DOHH2 (cell line): ENCODE results near the gene TXNIP.

ENCODE experiments used
- H3F3A ChIP-seq: fragments of 200-600 bp; sonication (generic), shearing (Covaris generic); 2 replicates; pipeline ENCODE4 v1.6.0; 2016; ENCODE audit warnings: antibody characterized with exemption, mild to moderate bottlenecking; ENCODE audit not compliant: control insufficient read depth, insufficient read depth
- H3K27ac ChIP-seq: fragments of 200-600 bp; sonication (generic); 2 replicates; pipeline ENCODE4 v1.5.1; 2014; ENCODE audit warnings: low read depth, mild to moderate bottlenecking, low read length, moderate library complexity
- H3K27me3 ChIP-seq: fragments of 200-600 bp; sonication (generic); 2 replicates; pipeline ENCODE4 v1.6.1; 2014; ENCODE audit warnings: mild to moderate bottlenecking, low read length, mixed read lengths; ENCODE audit not compliant: control insufficient read depth
- H3K36me3 ChIP-seq: fragments of 200-600 bp; sonication (generic); 2 replicates; pipeline ENCODE4 v1.6.1; 2014; ENCODE audit warnings: mild to moderate bottlenecking, low read length, moderate library complexity, mixed read lengths; ENCODE audit not compliant: control insufficient read depth
- H3K4me1 ChIP-seq: fragments of 200-600 bp; sonication (generic); 2 replicates; pipeline ENCODE4 v1.6.1; 2014; ENCODE audit warnings: mild to moderate bottlenecking, low read length, mixed read lengths; ENCODE audit not compliant: control insufficient read depth
- H3K4me2 ChIP-seq: fragments of 200-600 bp; sonication (generic); 2 replicates; pipeline ENCODE4 v1.6.0; 2014; ENCODE audit warnings: mild to moderate bottlenecking, low read length, moderate library complexity
- H3K4me3 ChIP-seq: fragments of 200-600 bp; sonication (generic); 2 replicates; pipeline ENCODE4 v1.5.1; 2014; ENCODE audit warnings: mild to moderate bottlenecking, low read length, mixed read lengths
- H3K79me2 ChIP-seq: fragments of 200-600 bp; sonication (generic); 2 replicates; pipeline ENCODE4 v1.6.1; 2014; ENCODE audit warnings: mild to moderate bottlenecking, low read length, mixed read lengths; ENCODE audit not compliant: control insufficient read depth
- H3K9me2 ChIP-seq: fragments of 200-600 bp; sonication (generic); replicated peaks from 2 replicates; pipeline ENCODE4 v1.6.1; 2014; ENCODE audit warnings: mild to moderate bottlenecking, low read length, mixed read lengths; ENCODE audit not compliant: control insufficient read depth
- H3K9me3 ChIP-seq: fragments of 200-600 bp; sonication (generic); 2 replicates; pipeline ENCODE4 v1.6.1; 2014; ENCODE audit warnings: antibody characterized with exemption, low read length, mixed read lengths; ENCODE audit not compliant: control insufficient read depth, insufficient read depth
- H4K20me1 ChIP-seq: fragments of 200-600 bp; sonication (generic); 2 replicates; pipeline ENCODE4 v1.6.0; 2014; ENCODE audit warnings: low read depth, mild to moderate bottlenecking, antibody characterized with exemption, low read length, moderate library complexity; ENCODE audit not compliant: control insufficient read depth, insufficient read depth
- CTCF ChIP-seq: fragments of 200-600 bp; sonication (generic); IDR thresholded peaks from one replicate; pipeline ENCODE4 v1.5.1; 2014; ENCODE audit warnings: antibody characterized with exemption, mild to moderate bottlenecking, low read depth, low read length; ENCODE audit not compliant: poor library complexity, severe bottlenecking
- EZH2phosphoT487 ChIP-seq: fragments of 200-600 bp; sonication (generic); IDR thresholded peaks from 2 replicates; pipeline ENCODE4 v1.6.1; 2017; ENCODE audit warnings: borderline replicate concordance, mild to moderate bottlenecking, antibody characterized with exemption, low read length, moderate library complexity, mixed read lengths

The TXNIP gene

GRCh38 chr1:146022403-146023127 is 26.2 kb upstream of the TXNIP start:
- Histone ChIP-seq H3K4me2 (no peak overlapping the region), H3K27me3 (peaks cover 55% of the 10 kb centered on the region), H3K9me2 (no peaks in the 10 kb centered on the region), H3K4me3 (no peak overlapping the region), H3K79me2 (no peaks in the 10 kb centered on the region), H3K27ac (no peak overlapping the region), H3K36me3 (no peaks in the 10 kb centered on the region), H3F3A (no peaks in the 10 kb centered on the region), H3K9me3 (no peaks in the 10 kb centered on the region), H3K4me1 (no peaks in the 10 kb centered on the region), H4K20me1 (no peaks in the 10 kb centered on the region)
- TF ChIP-seq EZH2phosphoT487 (no peak), CTCF (no peak)

DNA sequence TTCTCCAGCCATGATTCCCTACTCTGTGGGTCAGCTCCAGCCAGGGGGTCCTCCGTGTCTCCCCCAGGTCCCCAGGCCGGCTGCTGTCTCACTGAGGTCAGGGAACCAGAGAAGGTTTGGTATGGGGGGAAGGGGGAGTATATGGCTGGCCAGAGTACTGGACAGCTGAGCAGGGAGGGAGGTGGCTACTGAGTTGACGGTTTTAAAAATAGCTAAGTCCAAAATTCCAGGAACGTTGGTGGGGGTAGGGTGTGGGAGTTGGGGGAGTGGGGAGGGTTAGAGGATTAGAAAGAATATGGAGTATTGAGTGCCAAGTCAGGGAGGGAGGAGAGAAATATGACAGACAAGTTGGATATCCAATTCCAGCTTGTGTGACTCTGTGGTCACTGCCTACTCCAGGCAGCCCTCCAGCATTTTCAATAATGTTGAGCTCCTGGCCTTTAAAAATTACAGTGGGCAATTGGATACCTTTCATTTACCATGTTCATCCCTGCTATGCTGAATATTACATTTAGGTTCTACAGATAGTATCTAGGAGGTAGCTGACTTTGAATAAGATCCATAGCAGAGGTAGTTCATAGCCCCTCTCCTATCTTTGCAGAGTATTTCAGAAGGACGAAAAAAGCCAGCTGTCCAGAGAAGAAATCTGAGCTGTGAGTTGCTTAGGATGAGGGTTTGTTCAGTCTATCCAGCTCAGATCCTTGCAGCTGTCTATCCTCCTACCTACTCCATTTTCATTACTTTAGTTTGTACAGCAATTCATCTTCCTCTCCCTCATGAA is 25.4 kb upstream of the TXNIP start, which contains the start of gene HJV:
Gene HJV, minus strand, starts transcription at position 114 of the 781 bp plus-strand sequence. CDS start 1,504 bp downstream, outside the sequence.
- TF ChIP-seq EZH2phosphoT487, result no peak
- TF ChIP-seq CTCF, result no peak
- H3K27me3 ChIP-seq, result peaks cover 63% of the 10 kb centered on the region
- H4K20me1 ChIP-seq, result no peaks in the 10 kb centered on the region
- H3K27ac ChIP-seq, result no peak within 1 kb of the TSS
- no peaks in the 10 kb centered on the region for H3K36me3 ChIP-seq
- H3K4me3 ChIP-seq, result no peak within 1 kb of the TSS
- no peaks in the 10 kb centered on the region for H3K4me1 ChIP-seq
- H3K9me3 ChIP-seq, result no peaks in the 10 kb centered on the region
- H3K79me2 ChIP-seq, result no peaks in the 10 kb centered on the region
- H3K4me2 ChIP-seq, result no peak within 1 kb of the TSS
- H3F3A ChIP-seq, result no peaks in the 10 kb centered on the region
- H3K9me2 ChIP-seq, result no peaks in the 10 kb centered on the region

GRCh38 chr1:146021050-146021445 is 24.7 kb upstream of the TXNIP start:
- no peak overlapping the region for H3K4me2 ChIP-seq
- no peaks in the 10 kb centered on the region for H3K4me1 ChIP-seq
- no peak overlapping the region for H3K4me3 ChIP-seq
- H3F3A ChIP-seq, result no peaks in the 10 kb centered on the region
- no peak for TF ChIP-seq EZH2phosphoT487
- no peak for TF ChIP-seq CTCF
- no peaks in the 10 kb centered on the region for H4K20me1 ChIP-seq
- H3K27ac ChIP-seq, result no peak overlapping the region
- H3K9me2 ChIP-seq, result no peaks in the 10 kb centered on the region
- no peaks in the 10 kb centered on the region for H3K79me2 ChIP-seq
- H3K9me3 ChIP-seq, result no peaks in the 10 kb centered on the region
- no peaks in the 10 kb centered on the region for H3K36me3 ChIP-seq
- peaks cover 71% of the 10 kb centered on the region for H3K27me3 ChIP-seq
